Calu3 (cell line): ENCODE measurements around the gene SECISBP2L. TPM values are rescaled to one million over a fixed set of nuclear protein-coding genes. Genes with fewer than 3 reads are reported as not detected.

Experiments used
- BruUV-seq: library from RNA; stranded (reverse); fragments of 400-500 nt; replicated peaks from 2 replicates; lab custom pipeline; 2021; lab: Mats Ljungman, UMichigan
- CTCF ChIA-PET: fragments of 300-600 bp; sonication (Branson Sonifier 250); formaldehyde crosslinking; loops from one replicate; lab custom pipeline; 2022; ENCODE audit warnings: antibody characterized with exemption; lab: Charles Lee
- DNase-seq: peaks from one replicate; pipeline ENCODE4 v3.0.0; 2022
- H3K27ac Mint-ChIP-seq: one replicate; pipeline ENCODE4 v1.8.0; 2022; ENCODE audit warnings: mixed read lengths; ENCODE audit not compliant: unreplicated experiment
- H3K27me3 Mint-ChIP-seq: one replicate; pipeline ENCODE4 v1.8.0; 2022; ENCODE audit warnings: mixed read lengths; ENCODE audit not compliant: unreplicated experiment
- H3K36me3 Mint-ChIP-seq: one replicate; pipeline ENCODE4 v1.8.0; 2022; ENCODE audit warnings: mild to moderate bottlenecking, moderate library complexity, mixed read lengths; ENCODE audit not compliant: insufficient read depth, unreplicated experiment
- H3K4me1 Mint-ChIP-seq: one replicate; pipeline ENCODE4 v1.8.0; 2022; ENCODE audit warnings: mild to moderate bottlenecking, low read depth, mixed read lengths; ENCODE audit not compliant: unreplicated experiment
- H3K4me3 Mint-ChIP-seq: one replicate; pipeline ENCODE4 v1.8.0; 2022; ENCODE audit warnings: mild to moderate bottlenecking, low read depth, moderate library complexity, mixed read lengths; ENCODE audit not compliant: unreplicated experiment
- H3K9me3 Mint-ChIP-seq: one replicate; pipeline ENCODE4 v1.8.0; 2022; ENCODE audit warnings: low read depth, mixed read lengths; ENCODE audit not compliant: unreplicated experiment
- intact Hi-C: fragments of 100-400 bp; cut with micrococcal nuclease; formaldehyde crosslinking; loops from one replicate; pipeline ENCODE4 v1.10.0; 2022; ENCODE audit not compliant: unreplicated experiment
- total RNA-seq: library from RNA; stranded (reverse); gene quantifications from 2 replicates; pipeline ENCODE4 v1.2.3, GENCODE V29; 2022
- TF ChIP-seq, protein P1 (sequence below): fragments of 200-600 bp; IDR thresholded peaks from one replicate; pipeline ENCODE4 v1.8.0; 2022; ENCODE audit warnings: antibody characterized with exemption; ENCODE audit not compliant: unreplicated experiment

The SECISBP2L gene
- total RNA-seq, 1 experiment from 2014 or later = 32.6 TPM

GRCh38 chr15:49088996-49089395 is 42.8 kb upstream of the SECISBP2L start:
- no peaks in the 10 kb centered on the region for H3K9me3 Mint-ChIP-seq

DNA sequence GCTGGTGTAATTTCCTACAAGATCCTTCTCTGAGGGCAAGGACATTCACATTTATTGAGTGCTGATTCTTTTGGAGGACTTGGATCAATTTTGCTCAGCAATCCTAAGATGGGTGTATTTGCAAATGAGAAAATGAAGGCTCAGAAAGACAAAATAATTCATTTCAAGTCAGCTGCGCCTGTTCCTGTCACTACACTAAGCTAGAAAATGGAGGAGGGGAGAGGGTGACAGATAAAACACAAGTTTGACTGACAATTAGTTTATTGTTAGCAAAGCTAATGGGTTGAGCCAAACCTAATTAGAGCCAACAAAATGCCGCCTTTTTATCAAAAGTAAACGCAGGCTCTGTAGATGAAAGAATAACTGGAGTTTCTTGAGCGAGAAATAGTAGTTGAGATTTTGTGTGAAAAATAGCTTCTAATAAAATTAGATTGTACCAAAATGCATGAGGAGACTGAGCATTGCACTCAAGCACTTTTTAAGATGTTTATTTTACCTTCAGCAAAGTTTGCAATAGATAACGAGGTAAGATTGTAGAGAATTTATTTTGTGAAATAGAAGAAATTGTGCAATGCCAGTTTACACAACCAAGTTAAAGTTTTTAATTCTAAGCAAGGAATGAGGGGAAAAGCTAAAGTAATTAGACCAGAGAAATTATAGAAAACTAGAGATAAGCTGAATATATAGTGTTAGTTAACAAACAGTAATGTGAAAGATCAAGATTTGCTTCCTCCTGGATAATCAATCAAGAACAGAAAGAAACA is 39.6 kb upstream of the SECISBP2L start:
- no TSS peak for BruUV-seq
- no peak overlapping the region for H3K4me3 Mint-ChIP-seq
- intact Hi-C loops = no loop called here
- H3K27ac Mint-ChIP-seq = no peak overlapping the region
- DNase-seq = no peak
- H3K27me3 Mint-ChIP-seq = no peaks in the 10 kb centered on the region
- H3K9me3 Mint-ChIP-seq = no peaks in the 10 kb centered on the region
- TF ChIP-seq, protein P1, sequence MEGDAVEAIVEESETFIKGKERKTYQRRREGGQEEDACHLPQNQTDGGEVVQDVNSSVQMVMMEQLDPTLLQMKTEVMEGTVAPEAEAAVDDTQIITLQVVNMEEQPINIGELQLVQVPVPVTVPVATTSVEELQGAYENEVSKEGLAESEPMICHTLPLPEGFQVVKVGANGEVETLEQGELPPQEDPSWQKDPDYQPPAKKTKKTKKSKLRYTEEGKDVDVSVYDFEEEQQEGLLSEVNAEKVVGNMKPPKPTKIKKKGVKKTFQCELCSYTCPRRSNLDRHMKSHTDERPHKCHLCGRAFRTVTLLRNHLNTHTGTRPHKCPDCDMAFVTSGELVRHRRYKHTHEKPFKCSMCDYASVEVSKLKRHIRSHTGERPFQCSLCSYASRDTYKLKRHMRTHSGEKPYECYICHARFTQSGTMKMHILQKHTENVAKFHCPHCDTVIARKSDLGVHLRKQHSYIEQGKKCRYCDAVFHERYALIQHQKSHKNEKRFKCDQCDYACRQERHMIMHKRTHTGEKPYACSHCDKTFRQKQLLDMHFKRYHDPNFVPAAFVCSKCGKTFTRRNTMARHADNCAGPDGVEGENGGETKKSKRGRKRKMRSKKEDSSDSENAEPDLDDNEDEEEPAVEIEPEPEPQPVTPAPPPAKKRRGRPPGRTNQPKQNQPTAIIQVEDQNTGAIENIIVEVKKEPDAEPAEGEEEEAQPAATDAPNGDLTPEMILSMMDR = no peak
- no peaks in the 10 kb centered on the region for H3K36me3 Mint-ChIP-seq
- no peaks in the 10 kb centered on the region for H3K4me1 Mint-ChIP-seq
- CTCF ChIA-PET = no interaction called here

More at GRCh38 chr15:49088996-49089395, 42.8 kb upstream of the SECISBP2L start:
- TF ChIP-seq, protein P1 = no peak
- Mint-ChIP-seq H3K27me3 (no peaks in the 10 kb centered on the region), H3K4me3 (no peak overlapping the region), H3K36me3 (no peaks in the 10 kb centered on the region), H3K27ac (no peak overlapping the region), H3K4me1 (no peaks in the 10 kb centered on the region)
- intact Hi-C loops = no loop called here
- CTCF ChIA-PET = no interaction called here
- no TSS peak for BruUV-seq
- no peak for DNase-seq

DNA sequence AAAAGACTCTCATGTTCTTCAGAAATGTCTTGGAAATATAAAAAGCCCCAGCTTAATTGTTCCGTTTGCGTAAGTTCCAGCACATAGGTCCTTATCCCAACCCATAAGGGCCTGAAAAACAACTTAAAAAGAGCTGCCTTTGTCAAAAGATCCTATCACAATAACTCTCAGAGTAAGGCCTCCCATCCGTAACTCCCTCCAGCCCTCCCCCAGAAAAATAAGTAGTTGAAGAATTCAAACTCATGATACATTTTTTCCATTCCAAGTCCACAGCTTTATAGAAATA is 38.0 kb upstream of the SECISBP2L start:
- TF ChIP-seq, protein P1 = no peak
- Mint-ChIP-seq H3K4me3 (no peak overlapping the region), H3K36me3 (no peaks in the 10 kb centered on the region), H3K4me1 (no peaks in the 10 kb centered on the region), H3K27ac (no peak overlapping the region), H3K9me3 (no peaks in the 10 kb centered on the region), H3K27me3 (no peaks in the 10 kb centered on the region)
- BruUV-seq = no TSS peak
- intact Hi-C loops = no loop called here
- CTCF ChIA-PET = no interaction called here
- no peak for DNase-seq

- H3K4me1 Mint-ChIP-seq = no peaks in the 10 kb centered on the region
- H3K9me3 Mint-ChIP-seq = no peaks in the 10 kb centered on the region
- no peak overlapping the region for H3K4me3 Mint-ChIP-seq
- no peaks in the 10 kb centered on the region for H3K27me3 Mint-ChIP-seq
- no peaks in the 10 kb centered on the region for H3K36me3 Mint-ChIP-seq
- TF ChIP-seq, protein P1 = no peak
- intact Hi-C loops = no loop called here
- CTCF ChIA-PET = interaction anchor here (0.6 kb wide), 1 partner anchor 77 kb away, joined by 3 read pairs; no protein-coding TSS in a partner anchor
- no peak for DNase-seq
- no TSS peak for BruUV-seq
- no peak overlapping the region for H3K27ac Mint-ChIP-seq
These were observed 37.4 kb upstream of the SECISBP2L start for GRCh38 chr15:49083401-49084284.
